Thoracic aorta (tissue), 2 donors: ENCODE data around the gene PTPRJ. TPM values are rescaled to one million over a fixed set of nuclear protein-coding genes. Genes with fewer than 3 reads are reported as not detected.
"Not testable (repeated sequence)": the region's sequence is repeated elsewhere in the genome, so short reads cannot be mapped to it uniquely, and the experiment has no call there.

Experiments used
- ATAC-seq: fragments of 150-250 bp; one replicate; pipeline ENCODE4 v1.8.0; 2017; ENCODE audit warnings: low read depth; ENCODE audit not compliant: insufficient number of reproducible peaks, low FRiP score
- DNase-seq: peaks from one replicate; pipeline ENCODE4 v3.0.0-alpha.2; 2020; ENCODE audit warnings: low spot score
- H3K27ac ChIP-seq, 2 donors: fragments of 200-600 bp; sonication (generic); 1 replicate in 1 of 2; 2 replicates in 1 of 2; pipeline ENCODE4 v1.5.1; 2016; ENCODE audit warnings: mild to moderate bottlenecking in 2 of 2, moderate library complexity in 2 of 2
- H3K27me3 ChIP-seq: fragments of 200-600 bp; sonication (generic); replicated peaks from 2 replicates; pipeline ENCODE4 v1.6.0; 2016; ENCODE audit warnings: mild to moderate bottlenecking; ENCODE audit not compliant: insufficient read depth
- H3K36me3 ChIP-seq: fragments of 200-600 bp; sonication (generic); one replicate; pipeline ENCODE4 v1.5.1; 2016
- H3K4me1 ChIP-seq, 2 donors: fragments of 200-600 bp; sonication (generic); 1 replicate in 1 of 2; 2 replicates in 1 of 2; pipeline versions ENCODE4 v1.5.1 to v1.6.0; 2016; ENCODE audit warnings: low read depth in 2 of 2, mild to moderate bottlenecking in 1 of 2; ENCODE audit not compliant: control insufficient read depth in 1 of 2
- H3K4me3 ChIP-seq: fragments of 200-600 bp; sonication (generic); 2 replicates; pipeline ENCODE4 v1.5.1; 2016; ENCODE audit warnings: mild to moderate bottlenecking
- H3K9me3 ChIP-seq: fragments of 200-600 bp; sonication (generic); 2 replicates; pipeline ENCODE4 v1.5.1; 2016
- total RNA-seq, 2 donors: library from RNA; depleted of rRNA; stranded (reverse); fragments of >200 nt; gene quantifications; one replicate each; pipeline versions ENCODE4 v1.1.0 to v1.2.3, GENCODE V29; 2016
- TF ChIP-seq, protein P1 (sequence below): fragments of 200-600 bp; sonication (generic); IDR thresholded peaks from one replicate; pipeline ENCODE4 v1.5.1; 2019; ENCODE audit warnings: antibody characterized with exemption

The PTPRJ gene
- total RNA-seq, 2 donors from 2014 or later, result 20.4 to 20.9 TPM

GRCh38 chr11:48018528-48019216 lies 38.3 kb downstream of the PTPRJ start:
- H3K27me3 ChIP-seq, result no peaks in the 10 kb centered on the region
- no peak for DNase-seq
- no peak overlapping the region for H3K27ac ChIP-seq
- no peaks in the 10 kb centered on the region for H3K9me3 ChIP-seq
- peaks cover 28 to 30% of the 10 kb centered on the region in 2 donors for H3K4me1 ChIP-seq
- TF ChIP-seq, protein P1, sequence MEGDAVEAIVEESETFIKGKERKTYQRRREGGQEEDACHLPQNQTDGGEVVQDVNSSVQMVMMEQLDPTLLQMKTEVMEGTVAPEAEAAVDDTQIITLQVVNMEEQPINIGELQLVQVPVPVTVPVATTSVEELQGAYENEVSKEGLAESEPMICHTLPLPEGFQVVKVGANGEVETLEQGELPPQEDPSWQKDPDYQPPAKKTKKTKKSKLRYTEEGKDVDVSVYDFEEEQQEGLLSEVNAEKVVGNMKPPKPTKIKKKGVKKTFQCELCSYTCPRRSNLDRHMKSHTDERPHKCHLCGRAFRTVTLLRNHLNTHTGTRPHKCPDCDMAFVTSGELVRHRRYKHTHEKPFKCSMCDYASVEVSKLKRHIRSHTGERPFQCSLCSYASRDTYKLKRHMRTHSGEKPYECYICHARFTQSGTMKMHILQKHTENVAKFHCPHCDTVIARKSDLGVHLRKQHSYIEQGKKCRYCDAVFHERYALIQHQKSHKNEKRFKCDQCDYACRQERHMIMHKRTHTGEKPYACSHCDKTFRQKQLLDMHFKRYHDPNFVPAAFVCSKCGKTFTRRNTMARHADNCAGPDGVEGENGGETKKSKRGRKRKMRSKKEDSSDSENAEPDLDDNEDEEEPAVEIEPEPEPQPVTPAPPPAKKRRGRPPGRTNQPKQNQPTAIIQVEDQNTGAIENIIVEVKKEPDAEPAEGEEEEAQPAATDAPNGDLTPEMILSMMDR, result no peak
- no peaks in the 10 kb centered on the region for H3K36me3 ChIP-seq
- H3K4me3 ChIP-seq, result peak overlapping the region; percentile 19
- ATAC-seq, result no peak

DNA sequence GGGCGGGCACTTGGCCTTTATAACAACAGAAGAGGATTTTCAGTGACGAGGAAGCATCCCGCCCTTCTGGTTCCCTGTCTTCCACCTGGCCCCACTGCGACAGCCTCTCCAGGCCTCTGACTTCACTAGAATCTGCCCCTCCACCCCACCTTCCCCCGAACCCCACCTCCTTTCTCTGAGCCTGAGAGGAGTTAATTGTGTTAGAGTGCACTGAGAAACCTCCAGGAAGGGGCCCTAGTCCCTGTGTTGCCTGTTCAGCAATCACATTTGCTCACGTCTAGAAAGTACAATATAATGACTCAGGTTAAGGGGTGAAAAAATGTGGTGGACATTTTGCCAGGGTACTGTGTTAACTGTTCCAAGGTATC lies 38.8 kb downstream of the PTPRJ start:
- Histone ChIP-seq H3K27me3 (no peaks in the 10 kb centered on the region), H3K4me3 (peak overlapping the region; percentile 50), H3K36me3 (no peaks in the 10 kb centered on the region), H3K27ac (no peak overlapping the region), H3K4me1 (peaks cover 26 to 30% of the 10 kb centered on the region in 2 donors), H3K9me3 (no peaks in the 10 kb centered on the region)
- ATAC-seq (no peak), DNase-seq (no peak)
- TF ChIP-seq, protein P1, result no peak

DNA sequence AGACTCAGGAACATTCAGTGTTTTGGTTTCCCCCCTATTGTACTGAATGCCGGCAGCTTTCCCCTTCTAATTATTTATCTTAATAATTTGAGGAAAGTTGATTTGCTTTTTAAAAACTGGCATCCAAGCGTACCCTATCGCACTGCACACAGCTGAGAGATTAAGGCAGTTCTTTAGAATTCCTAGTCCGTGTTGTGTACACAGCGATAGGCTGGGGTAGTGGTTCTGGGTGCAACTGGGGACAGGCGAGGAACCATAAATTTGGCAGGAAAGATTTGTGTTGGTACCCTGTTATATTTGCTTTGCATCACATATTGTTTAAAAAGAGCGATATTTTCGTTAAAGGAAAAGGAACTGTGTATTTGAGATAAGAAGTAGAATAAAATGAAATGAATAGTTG lies 39.2 kb downstream of the PTPRJ start:
- DNase-seq, result no peak
- no peak for ATAC-seq
- peaks cover 26 to 30% of the 10 kb centered on the region in 2 donors for H3K4me1 ChIP-seq
- no peak overlapping the region for H3K27ac ChIP-seq
- peak overlapping the region; percentile 50 for H3K4me3 ChIP-seq
- H3K36me3 ChIP-seq, result no peaks in the 10 kb centered on the region
- TF ChIP-seq, protein P1, result no peak
- H3K9me3 ChIP-seq, result no peaks in the 10 kb centered on the region
- no peaks in the 10 kb centered on the region for H3K27me3 ChIP-seq

- H3K27ac ChIP-seq, result no peak overlapping the region
- no peak for DNase-seq
- TF ChIP-seq, protein P1, result no peak
Measured at GRCh38 chr11:48020092-48020755, 39.9 kb downstream of the PTPRJ start.

DNA sequence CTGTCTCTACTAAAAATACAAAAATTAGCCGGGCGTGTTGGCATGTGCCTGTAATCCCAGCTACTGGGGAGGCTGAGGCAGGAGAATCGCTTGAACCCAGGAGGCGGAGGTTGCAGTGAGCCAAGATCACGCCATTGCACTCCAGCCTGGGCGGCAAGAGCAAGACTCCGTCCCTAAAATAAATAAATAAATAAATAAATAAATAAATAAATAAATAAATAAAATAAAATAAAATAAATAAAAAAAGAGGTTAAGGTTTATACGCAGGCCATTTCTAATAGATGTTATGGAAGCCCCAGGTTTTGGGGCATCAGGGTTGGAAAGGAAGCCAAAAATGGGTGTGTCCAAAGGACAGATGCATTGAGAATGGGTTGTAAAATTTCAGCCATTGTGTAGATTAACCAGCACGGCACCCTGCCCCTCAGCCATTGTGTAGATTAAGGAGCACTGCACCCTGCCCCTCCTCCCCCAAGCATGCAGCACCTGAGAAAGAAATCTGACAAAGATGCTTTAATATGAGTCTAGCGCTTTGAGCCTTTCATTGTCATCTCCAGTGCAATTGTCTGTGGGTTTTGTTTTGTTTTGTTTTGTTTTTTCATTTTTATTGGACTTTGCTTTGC lies 41.0 kb downstream of the PTPRJ start:
- ATAC-seq, H3K36me3 ChIP-seq, H3K27me3 ChIP-seq, H3K27ac ChIP-seq, DNase-seq, H3K9me3 ChIP-seq, H3K4me3 ChIP-seq: not testable (repeated sequence)
- peaks cover 23 to 30% of the 10 kb centered on the region in 2 donors for H3K4me1 ChIP-seq

More at GRCh38 chr11:48020092-48020755, 39.9 kb downstream of the PTPRJ start:
- no peak for ATAC-seq
- Histone ChIP-seq H3K4me1 (peaks cover 26 to 30% of the 10 kb centered on the region in 2 donors), H3K9me3 (no peaks in the 10 kb centered on the region), H3K27me3 (no peaks in the 10 kb centered on the region), H3K4me3 (peak overlapping the region; percentile 50), H3K36me3 (no peaks in the 10 kb centered on the region)
